ENCODE measurements around the gene AGAP1.

Gene AGAP1

DNA sequence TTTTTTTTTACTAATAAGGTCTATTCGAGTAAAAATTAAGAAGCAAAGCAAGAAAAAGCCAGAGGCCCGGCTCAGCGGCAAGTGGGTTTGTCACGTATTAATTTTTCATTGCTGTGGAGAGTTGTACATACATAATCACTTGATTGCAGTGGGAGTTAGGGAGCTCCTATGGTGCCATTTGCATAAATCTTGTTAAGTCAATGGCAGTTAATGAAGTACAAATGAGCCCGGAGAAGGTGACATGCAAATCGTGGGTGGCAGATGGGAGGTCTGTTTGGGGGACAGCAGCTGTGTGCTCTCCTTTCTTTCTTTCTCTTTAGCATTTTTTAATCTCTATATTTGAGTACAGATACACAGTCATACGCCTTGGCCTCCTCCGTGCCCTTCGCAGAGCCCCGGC, 317.0 kb downstream of the AGAP1 start:
- no peak for DNase-seq (ENCODE audit: low read depth in 3 of 3)

- DNase-seq (ENCODE audit: low read depth in 3 of 3): no peak
Measured at GRCh38 chr2:235811446-235812184, 317.8 kb downstream of the AGAP1 start.

- no peak for DNase-seq (ENCODE audit: low read depth in 3 of 3)
Measured at GRCh38 chr2:235812185-235812665, 318.4 kb downstream of the AGAP1 start.

DNA sequence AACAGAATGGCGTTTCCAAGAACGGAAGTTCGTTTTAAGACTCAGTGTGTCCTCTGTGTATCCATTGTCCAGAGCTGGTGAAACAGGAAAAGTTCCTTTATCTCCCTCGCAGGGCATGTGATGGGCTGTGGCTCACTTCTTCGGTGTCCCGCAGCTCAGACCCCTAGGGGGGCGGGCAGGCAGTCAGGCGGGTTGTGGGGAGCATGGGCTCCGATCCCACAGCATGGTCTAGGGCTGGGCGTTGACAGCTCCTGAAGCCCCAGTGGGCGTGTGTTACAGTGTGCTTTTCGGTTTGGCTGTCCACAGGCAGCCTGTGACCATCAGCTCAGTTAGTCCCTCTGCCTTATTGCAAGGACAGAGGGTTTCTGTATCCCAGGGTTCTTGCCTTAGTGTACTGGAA, 319.6 kb downstream of the AGAP1 start:
- DNase-seq (ENCODE audit: low read depth in 3 of 3): no peak

- no peak for DNase-seq (ENCODE audit: low read depth in 3 of 3)
Measured at GRCh38 chr2:235820571-235820970, 326.7 kb downstream of the AGAP1 start.

DNA sequence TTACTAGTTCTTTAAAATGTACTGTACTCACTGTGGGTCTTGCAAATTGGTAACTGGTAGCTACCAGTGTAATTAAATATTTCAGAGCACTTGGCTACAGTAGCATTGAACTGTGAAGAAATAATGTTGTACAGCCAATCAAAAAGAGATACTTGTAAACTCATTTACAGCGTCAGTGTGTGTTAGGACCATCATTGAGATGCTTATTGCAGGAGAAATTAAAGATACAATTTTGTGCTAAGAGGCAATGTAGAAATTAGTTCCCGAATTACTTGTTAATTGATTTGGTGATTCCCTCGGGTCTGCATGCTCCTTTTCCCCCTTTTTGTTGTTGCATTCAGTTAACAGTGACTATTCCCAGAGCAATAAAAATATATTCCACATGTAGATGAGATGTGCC, 330.5 kb downstream of the AGAP1 start:
- DNase-seq (ENCODE audit: low read depth in 3 of 3): no peak

DNA sequence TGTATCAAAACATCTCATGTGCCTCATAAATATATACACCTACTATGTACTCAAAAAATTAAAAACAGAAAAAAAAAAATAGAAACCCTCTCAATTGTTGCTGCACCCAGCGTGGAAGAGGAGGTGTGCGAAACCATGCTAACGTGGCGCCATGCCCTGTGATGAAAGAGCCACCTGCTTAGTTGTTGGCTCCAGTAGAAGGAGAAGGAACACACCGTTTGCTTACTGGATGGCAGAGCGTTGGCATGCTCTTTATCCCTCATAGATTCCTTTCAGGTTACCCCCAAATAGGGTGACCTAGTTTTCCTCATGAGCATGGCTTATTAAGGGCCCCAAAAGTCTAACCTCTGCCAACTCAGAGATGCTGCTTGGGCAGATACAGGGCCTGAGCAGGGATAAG, 332.1 kb downstream of the AGAP1 start:
- no peak for DNase-seq (ENCODE audit: low read depth in 3 of 3)

GRCh38 chr2:235826826-235827225, 333.0 kb downstream of the AGAP1 start:
- no peak for DNase-seq (ENCODE audit: low read depth in 3 of 3)

GRCh38 chr2:235827585-235827992, 333.7 kb downstream of the AGAP1 start:
- no peak for DNase-seq (ENCODE audit: low read depth in 3 of 3)

GRCh38 chr2:235829726-235830125, 335.9 kb downstream of the AGAP1 start:
- DNase-seq (ENCODE audit: low read depth in 3 of 3): no peak

GRCh38 chr2:235831755-235832154, 337.9 kb downstream of the AGAP1 start:
- no peak for DNase-seq (ENCODE audit: low read depth in 3 of 3)

- no peak for DNase-seq (ENCODE audit: low read depth in 3 of 3)
Measured at GRCh38 chr2:235832941-235833340, 339.1 kb downstream of the AGAP1 start.

DNA sequence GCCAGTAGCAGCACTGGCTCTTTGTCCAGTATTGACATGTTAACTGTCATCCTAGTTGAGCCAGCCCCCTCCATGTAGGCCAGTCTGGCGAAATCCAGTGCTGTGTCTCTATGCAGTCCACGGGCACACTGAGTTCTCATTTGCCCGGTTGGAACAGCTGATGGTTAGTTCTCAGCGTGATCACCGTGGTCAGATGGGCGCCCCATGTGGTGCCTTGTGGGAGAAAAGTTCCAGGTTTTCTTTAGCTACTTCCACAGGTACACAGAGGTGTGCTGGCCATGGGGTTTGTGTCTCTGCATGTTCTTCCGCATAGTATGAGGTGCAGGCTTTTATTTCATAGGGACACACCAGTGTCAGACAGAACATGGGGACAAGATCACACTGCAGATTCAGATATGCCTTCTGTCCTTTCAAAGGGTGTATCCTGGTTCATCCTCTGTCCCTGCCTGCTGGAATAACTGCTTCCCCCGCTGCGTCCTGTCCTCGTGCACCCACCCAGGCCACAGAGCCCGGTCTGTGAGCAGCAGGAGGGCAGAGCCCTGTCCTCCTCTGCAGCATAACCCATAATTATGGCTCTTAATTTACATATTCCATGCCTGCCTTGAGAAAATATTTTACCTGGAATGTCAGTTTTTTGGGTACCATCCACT, 340.3 kb downstream of the AGAP1 start:
- no peak for DNase-seq (ENCODE audit: low read depth in 3 of 3)

DNA sequence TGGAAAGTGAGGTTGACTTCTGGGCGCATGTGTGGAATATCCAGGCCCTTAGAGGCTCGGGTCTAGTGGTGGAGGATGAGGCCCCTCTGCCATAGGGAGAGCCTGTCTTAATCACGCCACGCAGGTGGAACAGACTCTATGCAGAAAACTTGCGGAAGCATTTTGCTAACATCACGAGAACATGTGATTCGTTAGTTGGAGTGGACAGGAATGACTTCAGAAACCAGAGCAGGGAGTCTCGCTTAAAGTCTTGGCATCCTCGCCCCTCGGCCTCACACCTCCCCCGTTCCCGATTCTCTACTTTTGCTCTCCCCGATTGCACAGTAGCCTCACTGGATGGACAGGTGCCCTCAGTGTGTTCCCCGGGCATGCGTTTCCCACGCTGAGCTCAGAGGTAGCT, 340.9 kb downstream of the AGAP1 start:
- DNase-seq (ENCODE audit: low read depth in 3 of 3): no peak

DNA sequence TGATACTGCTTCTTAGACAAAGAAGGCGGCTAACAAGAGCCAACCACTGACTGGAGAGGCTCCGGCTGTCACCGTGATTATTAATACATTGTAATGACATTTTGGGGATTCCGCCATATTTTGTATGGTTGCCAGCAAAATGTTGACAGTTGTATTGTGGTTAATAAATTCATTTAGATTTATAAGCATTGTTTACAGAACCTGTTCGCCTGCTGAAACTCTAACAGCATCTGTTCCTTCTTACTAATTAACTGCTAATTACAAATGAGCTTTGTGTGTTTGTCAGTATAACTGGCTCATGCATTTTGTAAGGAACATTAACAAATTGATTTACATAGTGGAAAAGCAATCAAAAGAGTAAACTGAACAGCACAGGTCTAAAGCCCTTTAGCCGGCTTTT, 342.0 kb downstream of the AGAP1 start:
- DNase-seq (ENCODE audit: low read depth in 3 of 3): no peak

- DNase-seq (ENCODE audit: low read depth in 3 of 3): no peak
Measured at GRCh38 chr2:235836491-235836911, 342.7 kb downstream of the AGAP1 start.

DNA sequence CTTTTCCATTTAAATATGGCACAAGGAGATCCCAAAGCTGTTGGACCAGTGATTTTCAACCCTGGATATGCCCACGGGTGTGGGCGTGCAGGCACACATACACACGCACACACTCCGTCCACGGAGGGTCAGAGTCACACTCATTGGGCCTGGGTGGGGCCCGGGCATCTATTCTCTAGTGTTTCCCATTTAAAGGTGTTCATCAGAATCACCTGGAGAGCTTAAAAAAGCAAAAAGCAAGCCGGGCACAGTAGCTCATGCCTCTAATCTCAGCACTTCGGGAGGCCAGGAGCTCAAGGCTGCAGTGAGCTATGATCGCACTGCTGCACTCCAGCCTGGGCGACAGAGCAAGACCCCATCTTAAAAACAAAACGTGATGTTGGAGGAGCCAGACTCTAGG, 345.4 kb downstream of the AGAP1 start:
- DNase-seq (ENCODE audit: low read depth in 3 of 3): no peak

GRCh38 chr2:235839974-235840373, 346.1 kb downstream of the AGAP1 start:
- DNase-seq (ENCODE audit: low read depth in 3 of 3): no peak

DNA sequence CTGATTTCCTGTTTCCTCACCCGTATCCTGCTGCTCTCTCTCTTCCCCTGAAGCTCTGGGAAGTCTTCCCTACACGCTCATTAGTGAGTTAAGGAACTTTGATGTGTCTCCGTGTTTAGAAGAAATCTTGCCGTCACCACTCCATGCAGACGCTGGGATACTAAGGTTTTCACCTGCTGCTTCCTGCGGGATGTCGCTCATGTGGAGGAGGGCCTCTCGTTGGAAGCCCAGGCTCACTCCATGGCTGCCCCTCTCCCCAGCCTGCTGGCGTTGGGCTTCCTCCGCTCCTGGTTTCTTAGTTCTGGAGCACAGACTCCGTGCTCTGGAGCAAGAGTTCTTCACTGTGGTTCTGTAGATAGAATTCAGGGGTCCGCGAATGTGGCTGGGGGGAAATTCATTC, 348.0 kb downstream of the AGAP1 start:
- no peak for DNase-seq (ENCODE audit: low read depth in 3 of 3)

DNA sequence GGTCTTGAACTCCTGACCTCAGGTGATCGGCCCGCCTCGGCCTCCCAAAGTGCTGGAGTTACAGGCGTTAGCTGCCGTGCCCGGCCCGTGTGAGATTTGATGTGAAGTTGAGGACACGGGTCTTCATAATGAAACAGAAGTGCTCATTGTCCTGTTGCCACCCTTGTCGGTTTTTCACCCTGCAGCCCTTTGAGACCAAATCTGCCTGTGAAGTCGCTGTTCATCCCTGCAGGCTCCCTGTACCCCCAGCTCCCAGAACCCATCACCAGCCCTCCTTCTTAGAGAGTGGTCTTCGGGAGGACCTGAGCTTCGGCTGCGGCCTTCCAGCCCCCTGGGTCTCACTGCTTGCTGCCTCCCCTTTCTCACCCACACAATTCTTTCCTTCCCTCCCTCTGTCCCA, 349.1 kb downstream of the AGAP1 start:
- DNase-seq (ENCODE audit: low read depth in 3 of 3): no peak

DNA sequence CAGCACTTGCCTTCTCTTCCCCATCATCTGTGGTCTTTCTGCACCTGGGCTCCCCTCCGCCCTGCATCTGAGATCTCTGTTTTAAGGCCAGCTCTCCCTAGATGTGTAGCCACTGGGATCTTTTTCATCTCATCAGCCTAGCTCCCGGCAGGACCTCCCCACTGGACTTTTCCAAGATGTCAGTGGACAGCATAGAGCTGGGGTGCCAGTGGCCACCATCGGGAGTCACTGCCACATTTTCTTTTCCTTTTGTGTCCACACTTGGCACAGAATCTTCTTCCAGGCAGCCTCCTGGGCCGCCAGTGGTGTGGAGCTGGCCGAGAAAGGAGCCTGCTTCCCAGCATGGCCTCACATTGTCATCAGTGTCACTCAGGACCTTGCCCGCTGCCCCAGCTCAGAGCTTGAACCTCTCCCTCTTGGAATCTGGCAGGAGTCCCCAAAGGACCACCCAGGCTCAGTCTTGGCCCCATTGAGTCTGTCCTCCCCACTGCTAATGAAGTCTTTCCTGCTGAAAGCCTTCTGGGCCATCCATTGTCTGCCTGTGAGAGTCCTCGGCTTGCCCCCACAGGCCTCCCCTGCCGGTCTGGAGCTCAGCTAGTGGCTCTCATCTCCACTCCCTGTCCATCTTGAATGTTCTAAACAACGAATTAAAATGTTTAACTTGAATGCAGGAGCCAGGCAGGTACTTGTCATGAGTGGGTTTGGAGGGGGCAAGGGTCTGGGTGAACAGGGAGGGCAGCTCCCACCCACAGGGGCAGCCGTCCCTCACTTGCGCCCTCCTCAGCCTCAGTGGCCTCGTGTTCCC, 349.9 kb downstream of the AGAP1 start:
- no peak for DNase-seq (ENCODE audit: low read depth in 3 of 3)

- no peak for DNase-seq (ENCODE audit: low read depth in 3 of 3)
Measured at GRCh38 chr2:235844561-235844960, 350.7 kb downstream of the AGAP1 start.

DNA sequence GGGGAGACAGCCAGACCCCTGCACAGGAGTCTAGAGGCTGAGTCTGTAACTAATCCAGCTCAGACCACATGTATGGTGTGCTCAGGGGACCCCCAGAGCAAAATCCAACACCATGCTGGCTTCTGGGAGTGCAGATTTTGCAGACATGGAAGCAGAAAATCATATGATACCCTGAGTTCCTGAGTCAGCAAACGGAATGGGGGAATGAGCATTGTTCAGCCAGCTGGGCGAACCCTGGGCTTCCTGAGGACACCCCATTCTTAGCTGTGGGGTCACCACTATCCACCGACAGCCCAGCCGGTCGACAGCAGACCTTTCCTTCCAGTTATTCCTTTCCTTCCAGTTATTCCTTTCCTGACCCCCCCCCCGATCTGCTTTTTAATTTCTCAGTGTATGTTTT, 351.4 kb downstream of the AGAP1 start:
- DNase-seq (ENCODE audit: low read depth in 3 of 3): no peak

Data from stimulated activated CD4-positive, alpha-beta T cell treated with anti-CD3 and anti-CD28 coated beads, TNF-alpha, amount 100 ng/mL, for 48 hours (primary cell).